ENCODE results near the gene PPP1R3E.

DNA sequence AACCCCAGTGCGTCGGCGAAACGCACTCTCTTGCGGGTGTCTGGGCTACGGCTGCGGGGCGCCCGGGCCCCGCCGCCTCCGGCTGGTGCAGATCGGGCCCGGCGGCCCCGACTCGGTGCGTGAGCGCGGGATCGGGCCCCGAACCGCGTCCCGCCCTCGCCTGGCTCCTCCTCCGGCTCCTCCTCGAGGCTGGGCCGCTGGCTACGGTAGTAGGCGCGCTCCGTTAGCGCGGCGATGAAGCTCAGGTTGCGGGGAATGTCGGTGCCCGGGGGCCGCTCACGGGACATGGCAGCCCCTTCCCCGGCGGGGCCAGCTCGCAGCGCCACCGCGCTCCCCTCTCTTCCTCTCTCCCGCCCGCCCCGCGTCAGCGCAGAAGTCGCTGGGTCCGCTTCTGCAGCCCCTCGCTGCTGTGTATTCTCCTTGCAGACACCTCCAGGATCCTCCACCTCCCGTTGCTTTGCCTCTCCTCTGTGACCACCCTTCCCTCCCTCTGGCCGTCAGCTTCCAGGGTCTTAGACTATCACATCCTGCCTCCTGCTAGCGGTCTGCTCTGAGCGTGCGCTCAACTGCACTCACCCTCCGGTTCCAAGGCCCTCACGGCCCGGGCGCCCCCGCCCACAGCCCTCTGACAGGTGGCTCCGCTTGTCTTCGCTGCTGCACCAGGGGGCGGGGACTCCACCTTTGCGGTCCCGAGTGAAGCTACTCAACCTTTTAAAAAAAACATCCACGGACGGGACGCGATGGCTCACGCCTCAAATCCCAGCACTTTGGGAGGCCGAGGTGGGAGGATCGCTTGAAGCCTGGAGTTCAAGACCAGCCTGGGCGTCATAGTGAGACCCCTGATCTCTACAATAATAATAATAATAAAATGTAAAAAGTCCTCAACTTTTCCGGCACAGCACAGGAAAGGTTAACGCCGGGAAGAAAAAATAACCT is at the start of gene PPP1R3E:
- TF ChIP-seq, protein P1, sequence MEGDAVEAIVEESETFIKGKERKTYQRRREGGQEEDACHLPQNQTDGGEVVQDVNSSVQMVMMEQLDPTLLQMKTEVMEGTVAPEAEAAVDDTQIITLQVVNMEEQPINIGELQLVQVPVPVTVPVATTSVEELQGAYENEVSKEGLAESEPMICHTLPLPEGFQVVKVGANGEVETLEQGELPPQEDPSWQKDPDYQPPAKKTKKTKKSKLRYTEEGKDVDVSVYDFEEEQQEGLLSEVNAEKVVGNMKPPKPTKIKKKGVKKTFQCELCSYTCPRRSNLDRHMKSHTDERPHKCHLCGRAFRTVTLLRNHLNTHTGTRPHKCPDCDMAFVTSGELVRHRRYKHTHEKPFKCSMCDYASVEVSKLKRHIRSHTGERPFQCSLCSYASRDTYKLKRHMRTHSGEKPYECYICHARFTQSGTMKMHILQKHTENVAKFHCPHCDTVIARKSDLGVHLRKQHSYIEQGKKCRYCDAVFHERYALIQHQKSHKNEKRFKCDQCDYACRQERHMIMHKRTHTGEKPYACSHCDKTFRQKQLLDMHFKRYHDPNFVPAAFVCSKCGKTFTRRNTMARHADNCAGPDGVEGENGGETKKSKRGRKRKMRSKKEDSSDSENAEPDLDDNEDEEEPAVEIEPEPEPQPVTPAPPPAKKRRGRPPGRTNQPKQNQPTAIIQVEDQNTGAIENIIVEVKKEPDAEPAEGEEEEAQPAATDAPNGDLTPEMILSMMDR (IDR thresholded peaks at IDR 0.05): no peak
- TF ChIP-seq TAF1 (IDR thresholded peaks at IDR 0.05; ENCODE audit: borderline replicate concordance, low read depth, low read length) (0 out of 2 replicates have a peak, but pooled peaks have one; percentile 14), YY1 (IDR thresholded peaks at IDR 0.05; ENCODE audit: low read depth) (0 out of 2 replicates have a peak, but pooled peaks have one; percentile 8), POLR2AphosphoS5 (IDR thresholded peaks at IDR 0.05; ENCODE audit: low read depth, low read length) (no peak), JUND (IDR thresholded peaks at IDR 0.05) (no peak), RAD21 (IDR thresholded peaks at IDR 0.05; ENCODE audit: low read length) (no peak)
- TF ChIP-seq, protein P2, sequence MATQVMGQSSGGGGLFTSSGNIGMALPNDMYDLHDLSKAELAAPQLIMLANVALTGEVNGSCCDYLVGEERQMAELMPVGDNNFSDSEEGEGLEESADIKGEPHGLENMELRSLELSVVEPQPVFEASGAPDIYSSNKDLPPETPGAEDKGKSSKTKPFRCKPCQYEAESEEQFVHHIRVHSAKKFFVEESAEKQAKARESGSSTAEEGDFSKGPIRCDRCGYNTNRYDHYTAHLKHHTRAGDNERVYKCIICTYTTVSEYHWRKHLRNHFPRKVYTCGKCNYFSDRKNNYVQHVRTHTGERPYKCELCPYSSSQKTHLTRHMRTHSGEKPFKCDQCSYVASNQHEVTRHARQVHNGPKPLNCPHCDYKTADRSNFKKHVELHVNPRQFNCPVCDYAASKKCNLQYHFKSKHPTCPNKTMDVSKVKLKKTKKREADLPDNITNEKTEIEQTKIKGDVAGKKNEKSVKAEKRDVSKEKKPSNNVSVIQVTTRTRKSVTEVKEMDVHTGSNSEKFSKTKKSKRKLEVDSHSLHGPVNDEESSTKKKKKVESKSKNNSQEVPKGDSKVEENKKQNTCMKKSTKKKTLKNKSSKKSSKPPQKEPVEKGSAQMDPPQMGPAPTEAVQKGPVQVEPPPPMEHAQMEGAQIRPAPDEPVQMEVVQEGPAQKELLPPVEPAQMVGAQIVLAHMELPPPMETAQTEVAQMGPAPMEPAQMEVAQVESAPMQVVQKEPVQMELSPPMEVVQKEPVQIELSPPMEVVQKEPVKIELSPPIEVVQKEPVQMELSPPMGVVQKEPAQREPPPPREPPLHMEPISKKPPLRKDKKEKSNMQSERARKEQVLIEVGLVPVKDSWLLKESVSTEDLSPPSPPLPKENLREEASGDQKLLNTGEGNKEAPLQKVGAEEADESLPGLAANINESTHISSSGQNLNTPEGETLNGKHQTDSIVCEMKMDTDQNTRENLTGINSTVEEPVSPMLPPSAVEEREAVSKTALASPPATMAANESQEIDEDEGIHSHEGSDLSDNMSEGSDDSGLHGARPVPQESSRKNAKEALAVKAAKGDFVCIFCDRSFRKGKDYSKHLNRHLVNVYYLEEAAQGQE (IDR thresholded peaks at IDR 0.05; ENCODE audit: low read depth, low read length): peak; percentile 11; the same call in 1 of the 2 replicates
- TF ChIP-seq, protein P3, sequence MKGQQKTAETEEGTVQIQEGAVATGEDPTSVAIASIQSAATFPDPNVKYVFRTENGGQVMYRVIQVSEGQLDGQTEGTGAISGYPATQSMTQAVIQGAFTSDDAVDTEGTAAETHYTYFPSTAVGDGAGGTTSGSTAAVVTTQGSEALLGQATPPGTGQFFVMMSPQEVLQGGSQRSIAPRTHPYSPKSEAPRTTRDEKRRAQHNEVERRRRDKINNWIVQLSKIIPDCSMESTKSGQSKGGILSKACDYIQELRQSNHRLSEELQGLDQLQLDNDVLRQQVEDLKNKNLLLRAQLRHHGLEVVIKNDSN (IDR thresholded peaks at IDR 0.05; ENCODE audit: borderline replicate concordance, low read depth): no peak; the same call in 1 of the 2 replicates

All from SK-N-SH (cell line).